Testis (tissue), 2 donors: ENCODE results near the gene DIPK1C.

ENCODE experiments used
- CTCF ChIP-seq, 3 experiments: fragments of 450-650 bp in 2 of 3; fragments of 200-600 bp in 1 of 3; sonication (generic) in 1 of 3; IDR thresholded peaks; one replicate each; pipeline ENCODE4 v1.5.1; 2016 to 2019; ENCODE audit warnings: antibody characterized with exemption in 3 of 3, mild to moderate bottlenecking in 2 of 3, moderate library complexity in 1 of 3
- POLR2A ChIP-seq: fragments of 450-650 bp; IDR thresholded peaks from one replicate; pipeline ENCODE4 v1.6.1; 2017; ENCODE audit warnings: antibody characterized with exemption, mild to moderate bottlenecking, moderate library complexity

GRCh38 chr18:74435740-74436139 is 21.4 kb downstream of the DIPK1C start:
- TF ChIP-seq CTCF (IDR thresholded peaks at IDR 0.05) = no peak
- no peak for TF ChIP-seq POLR2A
